ENCODE data around the gene NUS1. TPM values are rescaled to one million over a fixed set of nuclear protein-coding genes. Genes with fewer than 3 reads are reported as not detected.
"Not testable (repeated sequence)": the region's sequence is repeated elsewhere in the genome, so short reads cannot be mapped to it uniquely, and the experiment has no call there.

Gene NUS1
- total RNA-seq (2014; rRNA removed; shearing (Covaris generic)): 21.3 and 22.5 TPM in 2 replicates

- H3K9me3 ChIP-seq (replicated peaks): no peaks in the 10 kb centered on the region
- peak within 1 kb of the TSS; percentile 66 for H3K27ac ChIP-seq
- peak within 1 kb of the TSS; percentile 77 for H3K4me3 ChIP-seq
- H3K36me3 ChIP-seq: peaks cover 7% of the 10 kb centered on the region; the same call in 1 of the 2 replicates
- H3K27me3 ChIP-seq: no peaks in the 10 kb centered on the region
- DNase-seq: peak; percentile 97 to 98
- no peaks in the 10 kb centered on the region for H3K4me1 ChIP-seq
Observed at GRCh38 chr6:117674991-117675657, at the start of gene NUS1. TSS of gene NUS1 (plus strand) at chr6:117675469. CDS start at chr6:117675671, 202 bp downstream.

GRCh38 chr6:117627533-117627932 is 47.7 kb upstream of the NUS1 start:
- Histone ChIP-seq H3K4me1 (no peaks in the 10 kb centered on the region), H3K27ac (no peak overlapping the region), H3K27me3 (no peaks in the 10 kb centered on the region), H3K4me3 (no peak overlapping the region), H3K9me3 (replicated peaks) (peaks cover 5% of the 10 kb centered on the region), H3K36me3 (no peaks in the 10 kb centered on the region)
- DNase-seq: no peak

DNA sequence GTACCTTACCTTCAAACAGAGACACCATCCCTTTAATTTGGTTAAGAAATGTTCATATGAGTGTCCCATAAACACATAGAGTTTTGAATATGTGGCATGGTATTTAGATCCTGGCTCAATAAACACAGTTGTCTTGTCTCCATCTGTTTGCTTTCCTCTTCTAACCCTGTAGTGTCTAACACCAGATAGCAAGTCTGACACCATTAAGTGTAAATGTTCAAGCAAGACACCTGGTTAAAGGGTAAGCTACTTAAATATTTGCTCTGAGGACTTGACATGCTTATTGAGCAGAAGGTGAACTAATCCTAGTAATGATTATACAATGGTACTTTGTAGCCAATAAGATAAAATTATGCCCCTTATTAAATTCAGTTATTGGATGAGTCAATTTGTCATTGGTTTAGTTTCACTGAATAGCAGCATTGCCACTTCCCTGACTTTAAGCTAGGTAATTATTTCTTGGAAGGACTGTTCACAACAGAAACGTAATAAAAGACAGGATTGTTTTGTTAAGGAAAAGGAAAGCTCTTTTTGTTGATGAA is 46.1 kb upstream of the NUS1 start:
- Histone ChIP-seq H3K9me3 (replicated peaks) (peaks cover 5% of the 10 kb centered on the region), H3K27me3 (no peaks in the 10 kb centered on the region), H3K4me3 (no peak overlapping the region), H3K4me1 (no peaks in the 10 kb centered on the region), H3K36me3 (no peaks in the 10 kb centered on the region), H3K27ac (no peak overlapping the region)
- DNase-seq: no peak

- Histone ChIP-seq H3K27me3 (no peaks in the 10 kb centered on the region), H3K36me3 (peaks cover 5% of the 10 kb centered on the region; the same call in 1 of the 2 replicates)
Observed at GRCh38 chr6:117637770-117638169, 37.5 kb upstream of the NUS1 start.

DNA sequence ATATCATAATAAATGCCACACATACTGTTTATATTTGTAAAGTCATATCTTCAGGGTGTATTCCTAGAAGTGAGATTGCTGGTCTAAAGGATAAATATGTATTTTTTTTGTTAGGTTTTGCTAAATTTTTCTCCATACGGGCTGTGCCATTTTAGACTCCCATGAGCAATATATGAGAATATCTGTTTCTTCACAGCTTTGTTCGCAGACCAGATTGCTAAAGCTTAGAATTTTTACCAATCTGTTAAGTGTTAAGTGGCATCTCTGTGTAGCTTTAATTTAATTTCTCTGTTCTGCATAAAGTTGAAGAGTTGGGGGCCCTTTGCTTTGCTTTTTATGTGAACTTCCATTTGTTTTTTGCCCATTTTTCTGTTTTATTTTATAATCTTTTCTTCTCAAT is 32.3 kb upstream of the NUS1 start:
- Histone ChIP-seq H3K27me3 (no peaks in the 10 kb centered on the region), H3K4me1 (no peaks in the 10 kb centered on the region), H3K4me3 (no peak overlapping the region), H3K27ac (no peak overlapping the region), H3K9me3 (replicated peaks) (no peaks in the 10 kb centered on the region), H3K36me3 (peaks cover 7% of the 10 kb centered on the region)
- DNase-seq: no peak

More at GRCh38 chr6:117637770-117638169, 37.5 kb upstream of the NUS1 start:
- H3K4me3 ChIP-seq: no peak overlapping the region
- H3K4me1 ChIP-seq: no peaks in the 10 kb centered on the region
- no peaks in the 10 kb centered on the region for H3K9me3 ChIP-seq (replicated peaks)
- DNase-seq: no peak
- no peak overlapping the region for H3K27ac ChIP-seq

GRCh38 chr6:117651984-117652383 is 23.3 kb upstream of the NUS1 start:
- not testable (repeated sequence) for H3K27me3 ChIP-seq; H3K9me3 ChIP-seq (replicated peaks); H3K27ac ChIP-seq; H3K4me3 ChIP-seq; H3K4me1 ChIP-seq; H3K36me3 ChIP-seq; DNase-seq

GRCh38 chr6:117653949-117654348 is 21.3 kb upstream of the NUS1 start:
- DNase-seq: no peak
- no peaks in the 10 kb centered on the region for H3K27me3 ChIP-seq
- no peak overlapping the region for H3K4me3 ChIP-seq
- no peaks in the 10 kb centered on the region for H3K9me3 ChIP-seq (replicated peaks)
- no peaks in the 10 kb centered on the region for H3K4me1 ChIP-seq
- H3K36me3 ChIP-seq: no peaks in the 10 kb centered on the region; the same call in 1 of the 2 replicates
- no peak overlapping the region for H3K27ac ChIP-seq

GRCh38 chr6:117655380-117655779 is 19.9 kb upstream of the NUS1 start:
- Histone ChIP-seq H3K9me3 (replicated peaks) (no peaks in the 10 kb centered on the region), H3K27me3 (no peaks in the 10 kb centered on the region), H3K27ac (no peak overlapping the region), H3K4me1 (no peaks in the 10 kb centered on the region), H3K4me3 (no peak overlapping the region), H3K36me3 (no peaks in the 10 kb centered on the region; the same call in 1 of the 2 replicates)
- no peak for DNase-seq

- no peaks in the 10 kb centered on the region for H3K27me3 ChIP-seq
- H3K4me3 ChIP-seq: no peak overlapping the region
- no peak overlapping the region for H3K27ac ChIP-seq
- H3K9me3 ChIP-seq (replicated peaks): no peaks in the 10 kb centered on the region
- no peak for DNase-seq
- H3K4me1 ChIP-seq: no peaks in the 10 kb centered on the region
- H3K36me3 ChIP-seq: no peaks in the 10 kb centered on the region
Observed at GRCh38 chr6:117666881-117667280, 8.4 kb upstream of the NUS1 start.

GRCh38 chr6:117668736-117669135 is 6.5 kb upstream of the NUS1 start:
- H3K27ac ChIP-seq: no peak overlapping the region
- H3K9me3 ChIP-seq (replicated peaks): no peaks in the 10 kb centered on the region
- no peaks in the 10 kb centered on the region for H3K4me1 ChIP-seq
- no peaks in the 10 kb centered on the region for H3K36me3 ChIP-seq
- no peaks in the 10 kb centered on the region for H3K27me3 ChIP-seq
- no peak overlapping the region for H3K4me3 ChIP-seq
- no peak for DNase-seq

- Histone ChIP-seq H3K4me1 (no peaks in the 10 kb centered on the region), H3K36me3 (peaks cover 5% of the 10 kb centered on the region; the same call in 1 of the 2 replicates), H3K27me3 (no peaks in the 10 kb centered on the region), H3K27ac (peak overlapping the region; percentile 66), H3K9me3 (replicated peaks) (no peaks in the 10 kb centered on the region), H3K4me3 (peak overlapping the region; percentile 77)
- peak; percentile 6 to 45 for DNase-seq
Observed at GRCh38 chr6:117674503-117674902, 766 bp upstream of the NUS1 start.

- H3K27me3 ChIP-seq; H3K9me3 ChIP-seq (replicated peaks); H3K36me3 ChIP-seq; H3K4me1 ChIP-seq: not testable (repeated sequence)
- Histone ChIP-seq H3K27ac (peak overlapping the region; percentile 66), H3K4me3 (peak overlapping the region; percentile 77)
- DNase-seq: peak; percentile 9 to 16
Observed at GRCh38 chr6:117675658-117676301, 511 bp downstream of the NUS1 start.

GRCh38 chr6:117676577-117677218 is 1.4 kb downstream of the NUS1 start:
- peak overlapping the region; percentile 77 for H3K4me3 ChIP-seq
- H3K27me3 ChIP-seq: no peaks in the 10 kb centered on the region
- H3K27ac ChIP-seq: no peak overlapping the region
- no peak for DNase-seq
- no peaks in the 10 kb centered on the region for H3K9me3 ChIP-seq (replicated peaks)
- no peaks in the 10 kb centered on the region for H3K4me1 ChIP-seq
- H3K36me3 ChIP-seq: peaks cover 7% of the 10 kb centered on the region; the same call in 1 of the 2 replicates

- no peaks in the 10 kb centered on the region for H3K4me1 ChIP-seq
- DNase-seq: no peak
- no peaks in the 10 kb centered on the region for H3K27me3 ChIP-seq
- H3K27ac ChIP-seq: no peak overlapping the region
- H3K9me3 ChIP-seq (replicated peaks): no peaks in the 10 kb centered on the region
- peaks cover 9% of the 10 kb centered on the region; the same call in 1 of the 2 replicates for H3K36me3 ChIP-seq
- no peak overlapping the region for H3K4me3 ChIP-seq
Observed at GRCh38 chr6:117677553-117678141, 2.4 kb downstream of the NUS1 start.

All from SJCRH30 (cell line).